Measurements from ENCODE around the gene SEC16B.

GRCh38 chr1:177913762-177914540 is 55.9 kb downstream of the SEC16B start:
- TF ChIP-seq, protein P1, sequence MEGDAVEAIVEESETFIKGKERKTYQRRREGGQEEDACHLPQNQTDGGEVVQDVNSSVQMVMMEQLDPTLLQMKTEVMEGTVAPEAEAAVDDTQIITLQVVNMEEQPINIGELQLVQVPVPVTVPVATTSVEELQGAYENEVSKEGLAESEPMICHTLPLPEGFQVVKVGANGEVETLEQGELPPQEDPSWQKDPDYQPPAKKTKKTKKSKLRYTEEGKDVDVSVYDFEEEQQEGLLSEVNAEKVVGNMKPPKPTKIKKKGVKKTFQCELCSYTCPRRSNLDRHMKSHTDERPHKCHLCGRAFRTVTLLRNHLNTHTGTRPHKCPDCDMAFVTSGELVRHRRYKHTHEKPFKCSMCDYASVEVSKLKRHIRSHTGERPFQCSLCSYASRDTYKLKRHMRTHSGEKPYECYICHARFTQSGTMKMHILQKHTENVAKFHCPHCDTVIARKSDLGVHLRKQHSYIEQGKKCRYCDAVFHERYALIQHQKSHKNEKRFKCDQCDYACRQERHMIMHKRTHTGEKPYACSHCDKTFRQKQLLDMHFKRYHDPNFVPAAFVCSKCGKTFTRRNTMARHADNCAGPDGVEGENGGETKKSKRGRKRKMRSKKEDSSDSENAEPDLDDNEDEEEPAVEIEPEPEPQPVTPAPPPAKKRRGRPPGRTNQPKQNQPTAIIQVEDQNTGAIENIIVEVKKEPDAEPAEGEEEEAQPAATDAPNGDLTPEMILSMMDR (IDR thresholded peaks at IDR 0.05), result peak; percentile 84
- no peak for TF ChIP-seq ZFX (IDR thresholded peaks at IDR 0.05; ENCODE audit: borderline replicate concordance)
